ENCODE measurements around the gene DCAF8.

GRCh38 chr1:160189649-160190625, 72.4 kb downstream of the DCAF8 start, which contains the start of gene CASQ1:
- TF ChIP-seq CTCF (IDR thresholded peaks at IDR 0.05) (no peak), POLR2AphosphoS5 (IDR thresholded peaks at IDR 0.05) (no peak)
